Chondrocyte (in vitro differentiated cells): Measurements from ENCODE around the gene AQP5. TPM values are rescaled to one million over a fixed set of nuclear protein-coding genes. Genes with fewer than 3 reads are reported as not detected.

Experiments used
- DNase-seq: peaks from one replicate; pipeline ENCODE4 v3.0.0; 2021; ENCODE audit warnings: mixed read lengths, low spot score
- H3K27ac Mint-ChIP-seq: one replicate; pipeline ENCODE4 v1.8.0; 2021; ENCODE audit warnings: mild to moderate bottlenecking, moderate library complexity, mixed read lengths; ENCODE audit not compliant: unreplicated experiment
- H3K27me3 Mint-ChIP-seq: 2 replicates; pipeline ENCODE4 v1.8.0; 2021; ENCODE audit warnings: low read depth, mixed read lengths
- H3K36me3 Mint-ChIP-seq: 2 replicates; pipeline ENCODE4 v1.8.0; 2021; ENCODE audit warnings: low read depth, mixed read lengths
- H3K4me1 Mint-ChIP-seq: 2 replicates; pipeline ENCODE4 v1.8.0; 2021; ENCODE audit warnings: low read depth, mild to moderate bottlenecking, mixed read lengths
- H3K4me3 Mint-ChIP-seq: one replicate; pipeline ENCODE4 v1.8.0; 2021; ENCODE audit warnings: mild to moderate bottlenecking, moderate library complexity, mixed read lengths; ENCODE audit not compliant: unreplicated experiment
- H3K9me3 Mint-ChIP-seq: 2 replicates; pipeline ENCODE4 v1.8.0; 2021; ENCODE audit warnings: low read depth, mixed read lengths
- CTCF ChIP-seq: fragments of 200-600 bp; sonication (generic); IDR thresholded peaks from 2 replicates; pipeline ENCODE4 v1.5.0; 2021; ENCODE audit warnings: antibody characterized with exemption, mild to moderate bottlenecking, moderate library complexity
- total RNA-seq: library from RNA; stranded (reverse); gene quantifications from 3 replicates; pipeline ENCODE4 v1.2.1, GENCODE V29; 2021

The AQP5 gene
- total RNA-seq, 1 donor from 2014 or later, result 0.20 TPM

DNA sequence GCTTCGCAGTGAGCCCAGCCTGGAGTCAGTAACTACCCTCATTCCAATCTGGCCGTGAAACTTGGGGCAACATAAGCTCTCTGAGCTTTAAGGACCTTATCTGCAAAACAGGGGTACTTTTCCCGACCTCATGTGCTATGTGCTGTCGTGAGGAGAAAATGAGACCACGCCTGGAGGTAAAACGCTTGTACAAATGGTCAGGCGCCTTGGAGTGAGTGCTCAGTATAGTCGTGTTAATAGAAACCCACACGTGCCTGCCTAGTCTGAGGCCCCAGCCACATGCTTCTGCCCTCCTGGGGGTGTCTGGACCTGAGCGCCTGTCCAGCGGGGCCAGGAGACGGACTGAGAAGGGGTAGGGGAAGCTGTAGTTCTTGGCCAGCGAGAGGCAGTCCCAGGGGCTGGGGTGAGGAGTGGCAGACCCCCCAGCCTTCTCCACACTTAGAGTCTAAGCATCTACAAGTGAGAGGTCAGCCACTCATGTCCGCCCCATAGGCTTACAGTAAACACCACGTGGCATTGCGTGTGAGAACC lies 4.9 kb downstream of the AQP5 start:
- no peak for TF ChIP-seq CTCF
- Mint-ChIP-seq H3K36me3 (no peaks in the 10 kb centered on the region), H3K9me3 (no peaks in the 10 kb centered on the region), H3K4me3 (no peak overlapping the region), H3K27ac (no peak overlapping the region), H3K27me3 (peaks cover 8% of the 10 kb centered on the region), H3K4me1 (peaks cover 12% of the 10 kb centered on the region)
- peak; percentile 75 for DNase-seq

DNA sequence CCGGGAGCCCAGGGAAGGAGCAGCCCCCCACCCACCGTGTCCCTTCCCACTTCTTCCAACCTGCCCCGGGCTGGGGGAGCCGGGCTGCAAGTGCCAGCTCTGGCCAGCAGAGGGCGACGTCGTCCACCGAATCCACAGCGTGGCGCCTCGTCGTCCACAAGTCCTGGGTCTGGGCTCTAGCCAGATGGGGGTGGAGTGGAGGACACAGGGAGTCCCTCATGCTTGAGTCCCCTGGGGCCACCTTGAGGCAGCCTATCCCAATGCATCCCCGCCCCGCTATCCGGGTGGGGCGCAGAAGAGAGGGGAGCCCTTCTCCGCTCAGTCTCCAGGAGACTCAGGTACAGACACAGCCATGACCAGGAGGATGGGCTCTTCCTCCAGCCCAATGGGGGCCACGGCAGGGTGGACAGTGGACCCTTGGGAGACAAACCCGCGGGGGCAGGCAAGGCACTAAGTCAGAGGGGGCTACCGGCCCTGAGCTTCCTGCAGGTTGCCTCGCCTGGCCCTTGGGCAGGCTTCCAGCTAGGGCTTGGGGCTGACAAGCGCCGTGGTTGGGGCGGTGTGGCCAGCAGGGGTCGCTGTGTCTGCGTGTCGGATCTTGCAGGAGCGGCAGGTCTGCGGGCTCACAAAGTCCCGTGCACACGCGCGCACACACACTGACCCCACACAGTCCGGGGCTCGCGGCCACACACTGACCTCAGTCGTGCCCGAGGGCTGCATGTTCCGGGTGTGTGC lies 5.5 kb downstream of the AQP5 start:
- H3K36me3 Mint-ChIP-seq, result no peaks in the 10 kb centered on the region
- peaks cover 12% of the 10 kb centered on the region for H3K4me1 Mint-ChIP-seq
- H3K27me3 Mint-ChIP-seq, result peaks cover 8% of the 10 kb centered on the region
- peak; percentile 87 for TF ChIP-seq CTCF
- no peak for DNase-seq
- H3K9me3 Mint-ChIP-seq, result no peaks in the 10 kb centered on the region
- H3K27ac Mint-ChIP-seq, result no peak overlapping the region
- H3K4me3 Mint-ChIP-seq, result peak overlapping the region; percentile 61

- DNase-seq, result no peak
- Mint-ChIP-seq H3K27ac (no peak overlapping the region), H3K4me3 (peak overlapping the region; percentile 22), H3K9me3 (no peaks in the 10 kb centered on the region), H3K27me3 (peaks cover 8% of the 10 kb centered on the region), H3K4me1 (peaks cover 7% of the 10 kb centered on the region), H3K36me3 (no peaks in the 10 kb centered on the region)
- TF ChIP-seq CTCF, result no peak
Measured at GRCh38 chr12:49967777-49968250, 6.1 kb downstream of the AQP5 start.

GRCh38 chr12:49968471-49968870 lies 6.8 kb downstream of the AQP5 start:
- H3K27me3 Mint-ChIP-seq, result peaks cover 8% of the 10 kb centered on the region
- no peak for TF ChIP-seq CTCF
- no peaks in the 10 kb centered on the region for H3K9me3 Mint-ChIP-seq
- no peak for DNase-seq
- peaks cover 4% of the 10 kb centered on the region for H3K4me1 Mint-ChIP-seq
- no peak overlapping the region for H3K4me3 Mint-ChIP-seq
- H3K36me3 Mint-ChIP-seq, result no peaks in the 10 kb centered on the region
- H3K27ac Mint-ChIP-seq, result no peak overlapping the region

GRCh38 chr12:49969027-49969426 lies 7.4 kb downstream of the AQP5 start:
- no peaks in the 10 kb centered on the region for H3K36me3 Mint-ChIP-seq
- no peak overlapping the region for H3K27ac Mint-ChIP-seq
- no peak for DNase-seq
- TF ChIP-seq CTCF, result no peak
- peaks cover 4% of the 10 kb centered on the region for H3K4me1 Mint-ChIP-seq
- H3K9me3 Mint-ChIP-seq, result no peaks in the 10 kb centered on the region
- peaks cover 8% of the 10 kb centered on the region for H3K27me3 Mint-ChIP-seq
- no peak overlapping the region for H3K4me3 Mint-ChIP-seq
